ELR (cell line): Measurements from ENCODE around the gene SMPD1.
"Not testable (repeated sequence)": the region's sequence is repeated elsewhere in the genome, so short reads cannot be mapped to it uniquely, and the experiment has no call there.

Experiments used
- DNase-seq: peaks from one replicate; pipeline ENCODE4 v3.0.0-alpha.2; 2015; ENCODE audit warnings: low read depth

The SMPD1 gene

DNA sequence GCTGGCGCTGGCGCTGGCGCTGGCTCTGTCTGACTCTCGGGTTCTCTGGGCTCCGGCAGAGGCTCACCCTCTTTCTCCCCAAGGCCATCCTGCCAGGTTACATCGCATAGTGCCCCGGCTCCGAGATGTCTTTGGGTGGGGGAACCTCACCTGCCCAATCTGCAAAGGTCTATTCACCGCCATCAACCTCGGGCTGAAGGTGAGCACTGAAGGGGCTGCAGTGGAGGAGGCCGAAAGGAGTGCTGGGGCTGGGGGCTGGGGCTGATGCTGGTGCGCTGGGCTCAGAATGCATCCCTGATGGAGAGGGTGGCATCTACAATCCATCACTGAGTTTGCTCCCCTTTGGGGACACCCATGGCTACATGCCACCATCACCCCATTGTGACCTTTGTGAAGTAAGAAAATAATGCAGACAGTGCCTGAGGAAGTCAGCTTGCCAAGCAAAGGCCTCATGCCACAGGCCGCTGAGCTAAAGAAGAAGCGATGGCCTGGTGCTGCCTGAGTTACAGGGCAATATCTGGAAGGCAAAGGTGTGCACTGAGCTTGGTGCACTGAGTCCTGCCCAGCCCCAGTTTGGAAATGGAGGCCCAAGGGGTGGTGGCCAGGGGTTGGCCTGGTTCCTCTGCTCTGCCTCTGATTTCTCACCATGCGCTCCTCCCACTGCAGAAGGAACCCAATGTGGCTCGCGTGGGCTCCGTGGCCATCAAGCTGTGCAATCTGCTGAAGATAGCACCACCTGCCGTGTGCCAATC is 620 bp downstream of the SMPD1 start:
- no peak for DNase-seq

DNA sequence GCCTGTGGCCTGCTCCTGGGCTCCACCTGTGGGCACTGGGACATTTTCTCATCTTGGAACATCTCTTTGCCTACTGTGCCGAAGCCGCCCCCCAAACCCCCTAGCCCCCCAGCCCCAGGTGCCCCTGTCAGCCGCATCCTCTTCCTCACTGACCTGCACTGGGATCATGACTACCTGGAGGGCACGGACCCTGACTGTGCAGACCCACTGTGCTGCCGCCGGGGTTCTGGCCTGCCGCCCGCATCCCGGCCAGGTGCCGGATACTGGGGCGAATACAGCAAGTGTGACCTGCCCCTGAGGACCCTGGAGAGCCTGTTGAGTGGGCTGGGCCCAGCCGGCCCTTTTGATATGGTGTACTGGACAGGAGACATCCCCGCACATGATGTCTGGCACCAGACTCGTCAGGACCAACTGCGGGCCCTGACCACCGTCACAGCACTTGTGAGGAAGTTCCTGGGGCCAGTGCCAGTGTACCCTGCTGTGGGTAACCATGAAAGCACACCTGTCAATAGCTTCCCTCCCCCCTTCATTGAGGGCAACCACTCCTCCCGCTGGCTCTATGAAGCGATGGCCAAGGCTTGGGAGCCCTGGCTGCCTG is 1.4 kb downstream of the SMPD1 start:
- no peak for DNase-seq

DNA sequence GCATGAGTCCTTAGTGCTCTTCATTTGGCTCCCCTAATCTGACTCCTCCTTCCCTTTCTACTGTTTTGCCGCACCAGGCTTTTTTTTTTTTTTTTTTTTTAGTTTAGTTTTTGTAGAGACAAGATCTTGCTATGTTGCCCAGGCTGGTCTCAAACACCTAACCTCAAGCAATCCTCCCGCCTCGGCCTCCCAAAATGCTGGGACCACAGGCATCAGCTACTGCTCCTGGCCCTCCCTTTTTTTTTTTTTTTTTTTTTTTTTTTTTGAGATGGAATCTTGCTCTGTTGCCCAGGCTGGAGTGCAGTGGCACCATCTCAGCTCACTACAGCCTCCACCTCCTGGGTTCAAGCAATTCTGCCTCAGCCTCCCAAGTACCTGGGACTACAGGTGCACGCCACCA is 2.0 kb downstream of the SMPD1 start:
- DNase-seq, result not testable (repeated sequence)

DNA sequence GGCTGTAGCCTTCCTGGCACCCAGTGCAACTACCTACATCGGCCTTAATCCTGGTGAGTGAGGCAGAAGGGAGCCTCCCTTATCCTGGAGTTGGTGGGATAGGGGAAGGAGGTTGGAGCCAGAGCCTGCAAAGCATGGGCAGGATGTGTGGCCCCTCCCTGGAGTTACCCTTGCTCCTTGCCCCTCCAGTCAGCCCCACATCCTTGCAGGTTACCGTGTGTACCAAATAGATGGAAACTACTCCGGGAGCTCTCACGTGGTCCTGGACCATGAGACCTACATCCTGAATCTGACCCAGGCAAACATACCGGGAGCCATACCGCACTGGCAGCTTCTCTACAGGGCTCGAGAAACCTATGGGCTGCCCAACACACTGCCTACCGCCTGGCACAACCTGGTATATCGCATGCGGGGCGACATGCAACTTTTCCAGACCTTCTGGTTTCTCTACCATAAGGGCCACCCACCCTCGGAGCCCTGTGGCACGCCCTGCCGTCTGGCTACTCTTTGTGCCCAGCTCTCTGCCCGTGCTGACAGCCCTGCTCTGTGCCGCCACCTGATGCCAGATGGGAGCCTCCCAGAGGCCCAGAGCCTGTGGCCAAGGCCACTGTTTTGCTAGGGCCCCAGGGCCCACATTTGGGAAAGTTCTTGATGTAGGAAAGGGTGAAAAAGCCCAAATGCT is 3.9 kb downstream of the SMPD1 start:
- DNase-seq, result no peak

DNA sequence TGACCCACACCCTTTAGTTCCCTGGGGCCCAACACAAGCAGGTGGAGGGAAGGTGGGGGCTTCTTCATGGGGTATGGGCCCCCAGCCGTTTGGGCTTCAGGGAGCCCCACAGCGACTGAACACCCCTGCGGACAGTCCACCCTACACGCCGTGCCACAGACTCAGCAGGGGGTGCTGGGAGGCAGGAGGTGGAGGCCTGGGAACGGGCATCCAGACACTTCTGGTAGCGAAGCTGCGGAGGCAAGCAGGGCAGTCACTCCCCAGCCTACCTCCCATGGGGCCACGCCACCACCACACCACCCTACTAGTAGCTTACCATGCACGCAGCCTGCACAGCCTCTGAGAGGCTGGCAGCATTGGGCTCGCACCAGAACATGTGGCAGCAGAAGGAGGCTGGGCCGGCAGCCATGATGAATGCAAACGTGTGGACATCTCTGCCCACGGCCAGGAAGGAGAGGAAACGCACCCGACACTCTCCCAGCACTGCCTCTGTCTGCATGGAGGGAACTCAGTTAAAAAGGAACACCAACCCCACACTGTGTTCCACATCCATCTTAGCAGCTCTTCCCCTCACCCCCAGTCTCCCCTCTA is 5.3 kb downstream of the SMPD1 start:
- no peak for DNase-seq

DNA sequence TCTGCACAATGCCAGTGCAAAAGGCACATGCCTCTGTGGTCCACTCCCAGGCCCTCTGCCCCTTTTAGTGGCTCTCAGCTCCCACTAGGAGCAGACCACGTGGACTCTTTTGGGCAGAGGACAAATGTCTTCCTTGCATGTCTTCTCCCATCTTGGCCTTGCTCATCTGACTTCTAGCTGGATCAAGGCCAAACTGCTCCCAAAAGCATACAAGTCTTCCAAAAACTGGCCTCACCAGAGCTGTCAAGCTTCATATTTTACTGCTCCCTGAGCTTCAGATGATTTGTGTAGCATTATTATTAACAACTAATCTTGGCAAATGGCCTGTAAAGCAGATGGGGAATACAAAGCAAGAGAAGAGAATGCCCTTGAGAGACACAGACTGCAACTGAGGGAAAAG is 6.9 kb downstream of the SMPD1 start:
- DNase-seq, result no peak

DNA sequence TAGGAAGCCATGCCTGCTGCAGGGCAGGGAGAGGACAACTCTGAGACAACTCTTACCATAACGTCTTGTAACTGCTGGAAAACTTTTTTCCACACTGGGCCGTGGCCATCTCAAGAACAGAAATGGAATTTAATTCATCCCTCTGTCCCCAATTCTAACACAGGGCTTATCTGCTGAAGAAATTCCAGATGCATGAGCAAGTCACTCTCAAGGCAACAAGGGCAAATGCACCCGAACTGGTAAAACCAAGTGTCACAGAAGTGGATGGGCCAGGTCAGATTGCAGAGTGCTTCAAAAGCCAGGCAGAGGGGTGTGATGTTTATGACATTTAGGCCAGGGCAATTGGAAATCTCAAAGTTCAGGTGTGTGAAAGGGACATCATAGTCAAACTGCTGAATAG is 7.4 kb downstream of the SMPD1 start:
- DNase-seq, result peak; percentile 17

DNA sequence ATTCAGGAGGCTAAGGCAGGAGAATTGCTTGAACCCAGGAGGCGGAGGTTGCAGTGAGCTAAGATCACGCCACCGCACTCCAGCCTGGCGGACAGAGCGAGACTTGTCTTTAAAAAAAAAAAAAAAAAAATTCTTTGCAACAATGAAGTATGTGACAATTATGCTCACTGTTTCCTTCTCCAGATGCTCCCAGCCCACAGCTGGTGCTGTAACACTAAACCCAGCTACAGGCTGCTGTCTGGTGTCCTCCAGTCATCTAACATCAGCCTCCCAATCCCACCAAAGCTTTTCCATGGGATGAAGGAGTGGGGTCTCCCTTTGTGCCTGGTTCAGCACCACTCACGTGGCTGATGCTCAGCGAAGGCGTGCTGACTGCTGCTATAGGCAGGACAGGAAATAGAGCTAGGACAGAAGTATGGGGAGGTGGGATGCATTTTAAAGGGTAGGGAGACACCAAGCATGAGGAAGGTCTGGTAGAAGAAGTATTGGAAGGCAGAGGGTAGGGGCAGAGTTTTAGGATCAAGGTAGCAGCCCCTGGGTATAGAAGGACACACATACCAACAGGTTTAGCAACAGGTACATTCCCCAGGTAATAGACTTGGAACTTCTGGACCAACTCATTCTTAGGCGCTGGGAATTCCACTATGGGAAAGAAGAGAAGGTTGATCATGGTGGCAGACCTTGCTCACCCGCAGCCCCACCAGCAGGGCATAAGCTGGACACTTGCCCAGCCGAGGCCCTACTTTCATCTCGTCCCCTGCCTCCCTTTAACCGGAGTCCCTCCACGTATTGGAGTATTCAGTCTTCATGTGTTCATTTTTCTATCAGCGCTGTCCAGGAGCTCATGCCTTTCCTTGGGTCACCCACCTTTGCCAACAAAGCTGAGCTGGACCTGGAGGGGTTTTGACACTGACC is 10.4 kb downstream of the SMPD1 start:
- DNase-seq, result no peak

DNA sequence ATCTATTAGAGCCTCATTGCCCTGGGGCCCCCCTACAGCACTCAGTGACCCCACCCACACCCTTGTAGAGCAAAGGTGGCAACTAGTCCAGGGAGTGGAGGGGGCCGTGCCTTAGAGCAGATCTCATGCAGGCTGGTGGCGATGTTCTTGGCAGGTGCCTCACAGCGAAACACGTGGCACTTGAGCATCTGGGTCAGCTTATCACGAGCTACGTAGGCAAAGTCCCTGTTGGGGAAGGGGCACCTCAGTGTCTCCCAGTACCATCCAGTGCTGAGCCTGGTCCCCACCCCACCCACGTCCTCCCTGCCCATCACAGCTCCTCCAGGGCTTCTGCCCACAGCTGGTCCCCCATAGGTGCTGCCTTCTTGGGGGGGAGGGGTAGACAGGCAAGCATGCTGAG is 11.2 kb downstream of the SMPD1 start:
- DNase-seq, result no peak

DNA sequence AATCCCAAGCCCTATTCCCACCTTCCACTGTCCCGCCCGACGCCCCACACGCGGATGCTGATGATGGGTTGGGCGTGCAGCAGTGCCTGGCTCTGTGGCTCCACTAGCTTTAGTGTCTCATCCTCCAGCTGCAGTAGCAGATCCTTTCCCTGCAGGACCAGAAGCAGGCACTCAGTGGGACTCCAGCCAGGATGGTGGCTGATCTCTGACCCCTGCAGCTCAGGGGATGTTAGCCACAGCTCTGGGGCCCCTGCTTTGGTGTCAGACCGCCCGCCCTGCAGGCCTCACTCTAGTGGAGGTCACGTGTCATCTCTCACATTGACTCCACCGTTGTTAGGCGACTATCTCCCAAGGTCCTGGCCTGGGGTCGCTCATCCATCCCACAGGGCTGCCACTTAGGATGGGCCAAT is 11.8 kb downstream of the SMPD1 start:
- no peak for DNase-seq

DNA sequence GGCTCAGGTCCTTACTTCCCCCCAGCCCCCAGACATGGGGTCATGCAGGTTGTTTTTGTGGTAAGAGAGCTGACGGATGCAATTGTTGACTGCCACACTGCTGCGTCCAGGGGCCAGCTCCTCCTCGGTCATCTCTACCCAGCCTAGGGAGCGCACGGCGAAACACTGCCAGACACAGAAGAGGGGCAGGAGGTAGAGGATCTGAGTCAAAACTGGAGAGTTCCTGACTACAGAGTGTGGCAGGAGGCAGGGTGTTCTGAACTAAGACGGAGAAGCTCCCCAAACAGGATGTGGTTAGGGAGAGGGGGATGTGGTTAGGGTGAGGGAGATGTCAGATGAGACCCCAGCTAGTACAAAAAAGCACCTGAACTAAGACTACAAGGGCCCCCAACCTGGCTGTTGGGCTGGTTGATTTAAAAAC is 12.3 kb downstream of the SMPD1 start:
- peak; percentile 46 for DNase-seq

DNA sequence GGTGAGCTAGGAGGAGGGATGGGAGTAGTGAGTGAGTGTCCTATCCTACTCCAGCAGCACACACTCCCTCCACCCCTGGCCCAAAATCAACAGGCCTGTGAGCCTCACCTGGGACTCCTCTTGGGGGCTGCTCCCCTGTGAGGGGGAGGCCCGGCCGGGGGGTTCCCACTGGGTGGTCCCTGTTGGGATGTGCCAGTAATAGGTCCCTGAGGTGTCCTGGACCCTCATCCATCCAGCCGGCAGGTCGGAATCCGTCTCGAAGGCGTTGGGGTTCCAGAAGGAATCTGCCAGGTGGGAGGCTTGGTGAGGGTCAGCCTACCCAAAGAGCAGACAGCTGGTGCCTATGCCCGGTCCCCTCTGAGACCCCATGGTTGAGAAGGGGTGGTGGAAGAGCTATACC is 13.3 kb downstream of the SMPD1 start:
- DNase-seq, result no peak

DNA sequence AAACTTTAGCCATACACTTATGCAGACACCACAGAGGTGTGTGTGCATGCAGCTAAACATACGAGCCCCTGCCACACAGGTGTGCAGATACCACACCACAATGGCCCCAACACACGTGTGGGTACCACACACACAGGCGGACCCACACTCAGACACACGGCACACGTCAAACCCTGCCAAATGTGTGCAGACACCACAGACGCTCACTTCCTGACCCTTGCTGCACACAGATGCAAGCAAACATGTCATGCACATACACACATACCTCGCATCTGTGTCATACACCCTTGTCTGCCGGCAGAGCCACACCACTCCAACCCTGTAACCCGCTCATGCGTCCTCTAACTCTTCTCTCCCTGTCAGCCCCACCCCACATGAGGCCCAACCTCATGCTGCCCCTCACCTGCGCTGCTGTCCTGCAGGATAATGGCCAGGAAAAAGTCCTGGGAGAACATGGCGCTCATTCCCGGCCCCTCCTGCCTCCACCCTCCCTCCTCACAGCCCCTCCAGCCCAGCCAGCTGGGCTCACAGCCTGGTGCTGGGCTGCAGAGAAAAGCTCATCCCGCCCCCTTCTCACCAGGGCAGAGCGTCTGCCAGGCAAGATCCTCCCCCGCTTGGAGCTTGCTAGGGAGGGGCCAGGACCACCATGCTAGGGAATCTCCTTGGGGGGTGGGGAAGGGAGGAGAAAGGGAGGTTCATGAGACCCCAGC is 14.2 kb downstream of the SMPD1 start:
- DNase-seq, result peak; percentile 56

DNA sequence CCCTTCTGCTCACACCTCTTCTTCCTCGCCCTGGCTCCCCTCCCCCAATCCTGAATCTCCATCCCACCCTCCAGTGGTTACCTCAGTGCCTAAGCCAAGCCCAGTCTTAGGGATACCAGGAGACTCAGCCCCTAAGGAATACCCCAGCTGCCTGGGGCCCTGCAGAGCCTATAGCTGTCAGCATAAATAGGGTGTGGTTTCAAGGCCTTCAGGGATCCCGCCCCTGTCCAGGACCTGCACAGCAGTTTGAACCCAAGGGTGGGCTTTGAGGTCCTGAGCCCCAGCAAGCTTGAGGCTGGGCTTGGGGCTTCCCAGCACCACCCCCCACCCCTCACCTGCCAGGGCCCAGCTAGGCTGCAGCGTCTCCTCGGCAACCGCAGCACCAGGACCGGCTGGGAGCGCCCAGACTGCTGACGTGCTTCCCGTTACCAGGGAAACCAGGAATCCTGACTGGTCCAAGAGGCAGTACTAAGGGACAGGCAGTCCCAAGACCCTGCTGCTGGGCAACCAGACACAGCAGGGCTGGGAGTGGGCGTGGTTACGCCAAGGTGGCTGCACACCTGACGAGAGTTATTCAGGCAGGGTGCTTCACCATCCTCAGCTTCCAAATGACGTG is 14.9 kb downstream of the SMPD1 start:
- no peak for DNase-seq

DNA sequence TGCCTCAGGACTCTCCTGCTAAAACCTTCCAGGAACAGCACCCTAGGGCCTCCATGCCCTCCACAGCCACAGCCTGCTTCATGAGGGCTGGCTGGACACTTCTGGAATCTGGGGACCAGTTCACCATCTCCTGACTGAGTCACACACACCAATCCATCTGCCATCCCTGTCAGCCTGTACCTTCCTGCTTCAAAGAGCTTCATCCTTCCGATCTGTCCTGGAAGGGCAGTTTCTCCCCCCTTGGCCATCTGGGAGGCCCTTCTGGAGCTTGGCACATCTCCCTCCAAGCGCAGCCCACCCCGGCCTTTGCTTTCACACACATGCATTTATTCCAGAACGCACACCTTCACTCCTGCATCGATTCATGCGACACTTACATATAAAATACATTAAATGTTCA is 15.6 kb downstream of the SMPD1 start:
- DNase-seq, result no peak

DNA sequence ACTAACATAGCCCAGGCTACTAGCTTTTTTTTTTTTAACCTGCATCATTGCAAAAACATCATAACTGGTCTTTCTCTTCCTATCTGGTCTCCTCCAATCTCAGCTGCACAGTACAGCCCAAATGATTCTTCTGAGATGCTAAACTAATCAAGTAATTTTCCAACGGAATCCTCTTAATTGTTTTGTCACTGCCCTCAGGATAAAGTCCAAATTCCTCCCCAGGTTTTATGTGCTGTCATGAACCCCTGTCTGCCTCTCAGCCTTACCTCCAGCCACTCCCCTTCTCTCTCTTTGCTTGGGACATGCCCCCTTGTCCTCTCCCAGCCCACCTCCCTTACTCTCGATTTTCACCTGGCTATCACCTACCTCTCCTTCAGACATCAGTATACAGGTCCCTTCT is 16.1 kb downstream of the SMPD1 start:
- no peak for DNase-seq

DNA sequence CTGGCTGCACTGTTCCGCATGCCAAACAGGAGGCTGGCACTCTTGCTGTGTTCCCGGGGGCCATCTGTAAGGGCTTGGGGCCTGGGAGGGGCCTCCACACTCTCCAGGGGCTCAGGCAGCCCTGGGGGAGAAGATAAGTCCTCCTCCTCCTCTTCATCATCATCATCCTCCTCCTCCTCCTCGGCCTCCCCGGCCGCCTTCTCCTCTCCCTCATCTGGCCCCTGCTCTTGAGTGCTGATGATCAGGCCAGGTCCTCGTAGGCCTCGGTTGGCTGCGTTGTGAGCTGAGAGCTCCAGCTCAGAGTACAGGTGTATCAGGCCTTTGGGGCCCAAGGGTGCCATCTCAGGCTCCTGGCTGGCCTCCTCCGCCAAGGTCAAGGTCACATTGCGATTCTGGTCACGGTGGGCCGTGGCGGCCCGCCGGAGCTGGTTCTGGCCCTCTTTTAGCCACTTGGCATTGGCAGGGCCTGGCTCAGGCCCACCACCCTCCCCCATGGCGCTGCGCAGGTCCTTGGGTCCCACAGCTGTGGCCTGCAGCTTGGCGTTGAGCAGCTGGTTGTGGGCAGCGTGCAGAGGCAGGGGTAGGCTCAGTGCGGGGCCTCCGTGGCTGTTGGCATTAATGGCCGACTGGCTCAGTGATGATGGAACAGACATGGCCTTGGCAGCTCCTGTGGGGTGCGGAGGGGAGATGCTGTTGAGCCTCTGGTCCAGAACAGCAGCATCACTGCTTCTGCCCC is 20.6 kb downstream of the SMPD1 start:
- DNase-seq, result no peak

DNA sequence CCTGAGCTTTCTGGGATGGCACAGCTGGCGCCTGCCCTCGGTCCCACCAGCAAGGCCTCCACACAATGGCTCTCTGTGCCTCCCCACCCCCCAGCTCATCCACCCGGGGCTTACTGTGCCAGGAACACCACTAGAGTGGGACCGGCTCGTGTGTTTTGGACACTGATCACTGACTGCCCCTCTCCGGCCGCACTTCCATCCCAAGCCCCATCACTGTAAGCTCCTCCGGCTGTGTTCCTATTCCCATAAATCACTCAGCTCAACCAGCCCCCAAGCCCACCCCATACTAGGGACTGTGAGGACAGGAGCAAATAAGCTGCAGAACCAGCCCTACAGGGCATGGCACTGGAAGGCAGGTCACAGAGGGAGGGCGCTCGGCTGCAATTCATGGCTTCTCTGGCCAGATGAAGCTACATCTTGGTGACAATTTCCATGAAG is 21.3 kb downstream of the SMPD1 start:
- no peak for DNase-seq

DNA sequence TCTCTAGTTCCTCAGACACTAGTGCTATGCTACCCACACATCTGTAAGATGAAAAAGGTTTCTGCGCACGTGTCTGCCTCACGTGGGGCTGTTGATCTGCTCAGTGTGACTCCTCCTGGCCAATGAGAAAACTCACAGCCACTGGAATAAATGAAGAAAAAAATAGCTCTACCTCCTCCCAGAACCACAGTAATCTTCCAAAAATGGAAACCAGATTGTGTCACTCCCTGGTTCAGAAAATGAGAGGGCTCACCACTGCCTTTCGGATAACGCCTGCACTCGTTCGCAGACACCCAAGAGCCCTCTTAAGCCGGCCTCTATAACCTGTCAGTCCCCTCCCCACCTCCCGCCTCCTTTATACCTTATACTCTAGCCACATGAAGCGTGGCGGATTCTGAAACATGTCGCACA is 23.5 kb downstream of the SMPD1 start:
- DNase-seq, result no peak

DNA sequence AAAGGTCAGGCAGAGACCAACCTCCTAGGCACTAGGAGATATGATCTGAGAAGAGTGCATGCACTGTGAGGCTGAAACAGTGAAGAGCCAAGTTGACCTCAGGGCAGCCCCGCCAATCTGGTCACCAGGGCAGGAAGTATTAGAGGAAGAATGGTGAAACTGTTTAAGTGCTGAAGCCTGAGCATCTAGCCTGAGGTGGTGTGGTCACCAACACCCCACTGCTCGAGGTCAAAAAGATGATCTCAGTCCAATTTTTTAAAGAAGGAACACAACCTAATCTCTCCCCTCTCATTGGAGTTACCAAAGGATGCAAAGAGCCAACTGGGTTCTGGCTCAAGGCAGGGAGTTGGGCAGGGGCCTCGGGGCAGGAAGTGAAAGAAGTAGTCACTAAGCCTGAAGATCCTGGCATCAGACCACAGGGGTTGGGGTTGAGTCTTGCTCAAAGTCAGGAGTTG is 24.6 kb downstream of the SMPD1 start:
- peak; percentile 17 for DNase-seq
